ENCODE results near the gene CEP72.

Gene CEP72

DNA sequence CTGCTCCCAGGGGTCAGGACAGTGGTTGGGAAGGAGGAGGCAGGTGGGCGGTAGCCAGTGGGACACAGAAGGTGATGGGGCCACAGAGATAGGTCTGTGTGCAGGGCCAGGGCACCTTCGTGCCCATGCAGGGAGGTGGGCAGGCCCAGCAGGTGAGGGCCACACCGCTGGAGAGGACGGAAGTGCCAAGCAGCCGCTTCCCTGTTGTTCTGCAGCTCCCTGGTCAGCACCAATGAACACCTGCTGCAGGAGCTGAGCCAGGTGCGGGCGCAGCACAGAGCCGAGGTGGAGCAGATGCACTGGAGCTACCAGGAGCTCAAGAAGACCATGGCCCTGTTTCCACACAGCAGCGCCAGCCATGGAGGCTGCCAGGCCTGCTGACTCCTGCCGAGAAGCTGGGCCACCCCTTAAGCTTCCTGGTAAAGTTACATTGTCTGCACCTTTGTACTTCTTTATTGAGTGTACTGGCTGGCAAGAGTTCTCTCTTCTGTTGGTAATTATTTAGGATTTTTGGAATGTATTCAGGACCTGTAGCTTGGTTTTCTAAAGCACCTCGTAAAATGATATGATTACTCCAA, 40.7 kb downstream of the CEP72 start:
- H3K36me3 Mint-ChIP-seq (ENCODE audit: low read depth) = peaks cover 60% of the 10 kb centered on the region
- H3K27ac Mint-ChIP-seq = no peak overlapping the region
- H3K4me1 Mint-ChIP-seq = no peaks in the 10 kb centered on the region
- no peak for DNase-seq
- TF ChIP-seq, protein P1, sequence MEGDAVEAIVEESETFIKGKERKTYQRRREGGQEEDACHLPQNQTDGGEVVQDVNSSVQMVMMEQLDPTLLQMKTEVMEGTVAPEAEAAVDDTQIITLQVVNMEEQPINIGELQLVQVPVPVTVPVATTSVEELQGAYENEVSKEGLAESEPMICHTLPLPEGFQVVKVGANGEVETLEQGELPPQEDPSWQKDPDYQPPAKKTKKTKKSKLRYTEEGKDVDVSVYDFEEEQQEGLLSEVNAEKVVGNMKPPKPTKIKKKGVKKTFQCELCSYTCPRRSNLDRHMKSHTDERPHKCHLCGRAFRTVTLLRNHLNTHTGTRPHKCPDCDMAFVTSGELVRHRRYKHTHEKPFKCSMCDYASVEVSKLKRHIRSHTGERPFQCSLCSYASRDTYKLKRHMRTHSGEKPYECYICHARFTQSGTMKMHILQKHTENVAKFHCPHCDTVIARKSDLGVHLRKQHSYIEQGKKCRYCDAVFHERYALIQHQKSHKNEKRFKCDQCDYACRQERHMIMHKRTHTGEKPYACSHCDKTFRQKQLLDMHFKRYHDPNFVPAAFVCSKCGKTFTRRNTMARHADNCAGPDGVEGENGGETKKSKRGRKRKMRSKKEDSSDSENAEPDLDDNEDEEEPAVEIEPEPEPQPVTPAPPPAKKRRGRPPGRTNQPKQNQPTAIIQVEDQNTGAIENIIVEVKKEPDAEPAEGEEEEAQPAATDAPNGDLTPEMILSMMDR (IDR thresholded peaks at IDR 0.05) = no peak
- H3K9me3 Mint-ChIP-seq = peaks cover 9% of the 10 kb centered on the region
- no peaks in the 10 kb centered on the region for H3K27me3 Mint-ChIP-seq (ENCODE audit: low read depth, poor library complexity)
- H3K4me3 Mint-ChIP-seq = no peak overlapping the region

DNA sequence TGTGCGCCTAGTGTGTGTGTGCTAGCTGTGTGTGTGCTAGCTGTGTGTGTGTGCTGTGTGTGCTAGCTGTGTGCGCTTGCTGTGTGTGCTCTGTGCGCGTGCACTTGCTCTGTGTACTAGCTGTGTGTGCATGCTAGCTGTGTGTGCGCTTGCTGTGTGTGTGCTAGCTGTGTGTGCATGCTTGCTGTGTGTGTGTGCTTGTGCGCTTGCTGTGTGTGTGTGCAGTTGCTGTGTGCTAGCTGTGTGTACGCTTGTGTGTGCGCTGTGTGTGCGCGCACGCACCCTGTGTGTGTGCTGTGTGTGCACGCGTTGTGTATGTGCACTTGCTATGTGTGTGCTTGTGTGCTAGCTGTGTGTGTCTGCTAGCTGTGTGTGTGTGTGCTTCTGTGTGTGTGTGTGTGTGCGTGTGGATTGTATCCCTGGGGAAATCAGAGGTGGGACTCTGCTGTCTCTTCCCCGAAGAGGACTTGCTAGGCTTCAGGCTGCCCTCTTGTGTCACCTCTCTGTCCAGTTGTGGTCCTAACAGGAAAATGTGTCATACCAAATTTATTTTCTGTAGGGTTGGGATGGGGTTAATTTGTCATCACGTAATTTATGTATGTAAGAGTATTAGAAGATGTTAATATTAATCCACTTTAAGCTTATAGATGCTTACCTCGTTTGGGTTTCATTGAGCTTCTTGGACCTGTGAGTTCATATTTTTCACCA, 42.1 kb downstream of the CEP72 start:
- DNase-seq = no peak
- Mint-ChIP-seq H3K4me1 (no peaks in the 10 kb centered on the region), H3K9me3 (peaks cover 16% of the 10 kb centered on the region), H3K27me3 (ENCODE audit: low read depth, poor library complexity) (no peaks in the 10 kb centered on the region), H3K27ac (no peak overlapping the region), H3K36me3 (ENCODE audit: low read depth) (peaks cover 73% of the 10 kb centered on the region), H3K4me3 (no peak overlapping the region)
- TF ChIP-seq, protein P1 (IDR thresholded peaks at IDR 0.05) = no peak

DNA sequence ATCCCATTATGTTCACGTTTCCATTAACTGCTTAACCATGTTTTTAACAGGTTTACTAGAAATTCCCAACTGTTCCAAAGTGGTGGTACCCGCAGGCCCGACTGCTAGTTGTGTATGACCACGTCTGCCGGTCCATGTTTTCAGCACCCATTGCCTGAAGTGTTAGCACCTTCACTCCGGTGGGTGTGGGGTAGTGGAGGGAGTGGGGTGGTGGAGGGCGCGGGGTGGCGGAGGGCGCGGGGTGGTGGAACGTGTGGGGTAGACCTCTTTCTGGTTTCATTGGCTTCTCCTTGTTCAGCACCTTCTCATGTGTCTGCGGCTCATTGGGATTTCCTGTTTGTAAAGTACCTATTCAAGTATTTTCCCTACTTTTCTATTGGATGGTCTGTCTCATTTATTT, 43.3 kb downstream of the CEP72 start:
- H3K4me1 Mint-ChIP-seq = no peaks in the 10 kb centered on the region
- TF ChIP-seq, protein P1 (IDR thresholded peaks at IDR 0.05) = no peak
- H3K9me3 Mint-ChIP-seq = peaks cover 27% of the 10 kb centered on the region
- H3K36me3 Mint-ChIP-seq (ENCODE audit: low read depth) = peaks cover 85% of the 10 kb centered on the region
- H3K27ac Mint-ChIP-seq = no peak overlapping the region
- no peak overlapping the region for H3K4me3 Mint-ChIP-seq
- no peak for DNase-seq
- no peaks in the 10 kb centered on the region for H3K27me3 Mint-ChIP-seq (ENCODE audit: low read depth, poor library complexity)

DNA sequence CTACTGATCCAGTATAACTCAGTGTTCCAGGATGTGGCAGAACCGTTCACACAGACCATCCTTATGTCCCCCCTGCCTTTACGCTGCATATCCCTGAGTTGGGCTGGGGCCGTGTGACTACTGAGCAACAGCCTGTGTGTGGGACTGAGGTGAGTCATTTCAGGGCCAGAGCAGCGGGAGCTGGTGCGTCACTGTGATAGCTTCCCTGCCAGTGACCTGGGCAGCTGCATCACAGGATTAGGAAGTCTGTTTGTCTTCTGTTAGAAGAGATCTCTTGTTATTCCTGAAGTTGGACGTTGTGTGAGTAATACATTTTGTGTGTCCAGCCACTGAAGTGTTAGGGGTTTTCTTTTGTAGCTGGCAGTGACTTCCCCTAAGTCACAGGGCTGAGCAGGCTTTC, 45.4 kb downstream of the CEP72 start:
- Mint-ChIP-seq H3K4me3 (no peak overlapping the region), H3K4me1 (no peaks in the 10 kb centered on the region), H3K27ac (no peak overlapping the region), H3K36me3 (ENCODE audit: low read depth) (peaks cover 90% of the 10 kb centered on the region), H3K9me3 (peaks cover 32% of the 10 kb centered on the region), H3K27me3 (ENCODE audit: low read depth, poor library complexity) (no peaks in the 10 kb centered on the region)
- TF ChIP-seq, protein P1 (IDR thresholded peaks at IDR 0.05) = no peak
- DNase-seq = no peak

DNA sequence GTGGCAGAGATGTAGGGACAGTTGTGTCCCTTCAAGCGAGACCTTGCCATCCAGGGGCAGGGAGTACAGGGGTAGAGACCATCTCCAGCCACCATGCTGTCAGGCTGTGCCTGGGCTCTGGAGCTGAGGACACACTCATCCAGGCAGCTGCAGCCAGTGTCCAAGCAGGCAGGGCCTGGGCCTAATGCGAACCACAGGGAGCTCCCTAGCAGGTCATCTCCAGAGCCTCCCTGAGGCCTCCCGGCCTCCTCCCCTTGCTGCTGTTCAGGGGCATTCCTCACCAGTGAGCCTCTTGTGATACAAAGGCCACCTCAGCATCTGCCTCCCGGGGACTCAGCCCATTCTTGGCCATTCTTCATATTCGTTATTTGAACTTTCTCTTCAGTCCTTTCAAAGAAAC, 46.0 kb downstream of the CEP72 start:
- no peaks in the 10 kb centered on the region for H3K4me1 Mint-ChIP-seq
- no peak overlapping the region for H3K4me3 Mint-ChIP-seq
- TF ChIP-seq, protein P1 (IDR thresholded peaks at IDR 0.05) = no peak
- H3K9me3 Mint-ChIP-seq = peaks cover 32% of the 10 kb centered on the region
- peaks cover 88% of the 10 kb centered on the region for H3K36me3 Mint-ChIP-seq (ENCODE audit: low read depth)
- no peaks in the 10 kb centered on the region for H3K27me3 Mint-ChIP-seq (ENCODE audit: low read depth, poor library complexity)
- no peak overlapping the region for H3K27ac Mint-ChIP-seq
- no peak for DNase-seq
